Kidney capillary endothelial cell (primary cell): ENCODE results near the gene ADCK1.
"Not testable (repeated sequence)": the region's sequence is repeated elsewhere in the genome, so short reads cannot be mapped to it uniquely, and the experiment has no call there.

Experiments
- DNase-seq: peaks from one replicate; pipeline ENCODE4 v3.0.0-alpha.2; 2018; ENCODE audit warnings: low spot score

ADCK1 gene

GRCh38 chr14:77955816-77956484, 156.0 kb downstream of the ADCK1 start:
- DNase-seq, result no peak

GRCh38 chr14:77959686-77960085, 159.8 kb downstream of the ADCK1 start:
- not testable (repeated sequence) for DNase-seq

GRCh38 chr14:77961847-77962580, 162.1 kb downstream of the ADCK1 start:
- no peak for DNase-seq

- no peak for DNase-seq
These were observed 163.0 kb downstream of the ADCK1 start for GRCh38 chr14:77962731-77963520.

GRCh38 chr14:77964586-77964985, 164.7 kb downstream of the ADCK1 start:
- DNase-seq, result no peak

GRCh38 chr14:77965050-77965449, 165.1 kb downstream of the ADCK1 start:
- no peak for DNase-seq

GRCh38 chr14:77965919-77966435, 166.1 kb downstream of the ADCK1 start:
- peak; percentile 1 for DNase-seq

- no peak for DNase-seq
These were observed 167.2 kb downstream of the ADCK1 start for GRCh38 chr14:77967110-77967509.

- no peak for DNase-seq
These were observed 170.7 kb downstream of the ADCK1 start for GRCh38 chr14:77970646-77971045.

GRCh38 chr14:77973246-77973645, 173.3 kb downstream of the ADCK1 start:
- no peak for DNase-seq

GRCh38 chr14:77976591-77976990, 176.7 kb downstream of the ADCK1 start:
- DNase-seq, result no peak

GRCh38 chr14:77979171-77979570, 179.3 kb downstream of the ADCK1 start:
- DNase-seq, result no peak

GRCh38 chr14:77979666-77980351, 179.9 kb downstream of the ADCK1 start:
- no peak for DNase-seq

- no peak for DNase-seq
These were observed 180.8 kb downstream of the ADCK1 start for GRCh38 chr14:77980475-77981321.
